ENCODE measurements around the gene GYS2.

GYS2 gene

DNA sequence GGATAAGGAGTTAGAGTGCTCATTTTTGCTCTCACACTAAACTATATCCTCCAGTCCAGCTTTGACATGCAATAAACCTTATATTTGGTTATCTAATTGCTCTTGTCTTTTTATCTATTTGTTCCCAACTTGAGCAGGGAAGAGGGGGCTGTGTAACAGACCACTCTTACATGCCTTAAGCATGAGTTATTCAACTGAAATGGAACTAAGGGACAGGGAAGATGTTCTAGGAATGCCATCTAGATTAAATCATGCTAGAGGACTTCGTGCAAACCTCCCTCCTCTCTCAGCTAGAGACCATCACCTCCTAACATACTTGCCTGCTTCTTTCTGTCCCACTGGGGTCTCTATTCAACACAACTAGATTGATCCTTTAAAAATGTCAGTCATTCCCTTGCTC, 57.9 kb downstream of the GYS2 start:
- in situ Hi-C loops (cut with MboI; ENCODE audit: low pct_unique_long_range_greater_than_20kb, low sequenced_read_pairs, unreplicated experiment), result no loop called here
- TF ChIP-seq, protein P1, sequence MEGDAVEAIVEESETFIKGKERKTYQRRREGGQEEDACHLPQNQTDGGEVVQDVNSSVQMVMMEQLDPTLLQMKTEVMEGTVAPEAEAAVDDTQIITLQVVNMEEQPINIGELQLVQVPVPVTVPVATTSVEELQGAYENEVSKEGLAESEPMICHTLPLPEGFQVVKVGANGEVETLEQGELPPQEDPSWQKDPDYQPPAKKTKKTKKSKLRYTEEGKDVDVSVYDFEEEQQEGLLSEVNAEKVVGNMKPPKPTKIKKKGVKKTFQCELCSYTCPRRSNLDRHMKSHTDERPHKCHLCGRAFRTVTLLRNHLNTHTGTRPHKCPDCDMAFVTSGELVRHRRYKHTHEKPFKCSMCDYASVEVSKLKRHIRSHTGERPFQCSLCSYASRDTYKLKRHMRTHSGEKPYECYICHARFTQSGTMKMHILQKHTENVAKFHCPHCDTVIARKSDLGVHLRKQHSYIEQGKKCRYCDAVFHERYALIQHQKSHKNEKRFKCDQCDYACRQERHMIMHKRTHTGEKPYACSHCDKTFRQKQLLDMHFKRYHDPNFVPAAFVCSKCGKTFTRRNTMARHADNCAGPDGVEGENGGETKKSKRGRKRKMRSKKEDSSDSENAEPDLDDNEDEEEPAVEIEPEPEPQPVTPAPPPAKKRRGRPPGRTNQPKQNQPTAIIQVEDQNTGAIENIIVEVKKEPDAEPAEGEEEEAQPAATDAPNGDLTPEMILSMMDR (IDR thresholded peaks at IDR 0.05; ENCODE audit: extremely low read depth, insufficient read depth, missing control alignments), result no peak
- no peak for DNase-seq (ENCODE audit: low spot score)

DNA sequence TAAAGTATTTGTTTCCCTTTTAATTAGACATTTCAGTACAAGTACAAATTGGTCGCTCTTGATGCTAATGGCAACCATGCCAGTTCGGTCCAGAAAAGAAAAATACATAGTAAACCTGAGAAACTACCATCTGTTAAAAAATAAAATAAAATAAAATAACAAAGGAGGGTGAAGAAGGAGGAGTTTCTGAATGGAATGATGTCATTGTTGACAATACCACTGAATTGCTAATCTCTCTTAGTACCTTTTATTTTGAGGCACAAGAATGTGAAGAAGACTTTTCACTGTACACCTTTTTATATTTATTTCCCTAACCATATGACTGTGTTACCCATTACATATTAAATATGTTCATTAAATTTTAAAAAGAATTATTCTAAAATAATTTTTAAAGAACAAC, 59.1 kb downstream of the GYS2 start:
- DNase-seq (ENCODE audit: low spot score), result no peak
- in situ Hi-C loops (cut with MboI; ENCODE audit: low pct_unique_long_range_greater_than_20kb, low sequenced_read_pairs, unreplicated experiment), result no loop called here
- TF ChIP-seq, protein P1 (IDR thresholded peaks at IDR 0.05; ENCODE audit: extremely low read depth, insufficient read depth, missing control alignments), result no peak

DNA sequence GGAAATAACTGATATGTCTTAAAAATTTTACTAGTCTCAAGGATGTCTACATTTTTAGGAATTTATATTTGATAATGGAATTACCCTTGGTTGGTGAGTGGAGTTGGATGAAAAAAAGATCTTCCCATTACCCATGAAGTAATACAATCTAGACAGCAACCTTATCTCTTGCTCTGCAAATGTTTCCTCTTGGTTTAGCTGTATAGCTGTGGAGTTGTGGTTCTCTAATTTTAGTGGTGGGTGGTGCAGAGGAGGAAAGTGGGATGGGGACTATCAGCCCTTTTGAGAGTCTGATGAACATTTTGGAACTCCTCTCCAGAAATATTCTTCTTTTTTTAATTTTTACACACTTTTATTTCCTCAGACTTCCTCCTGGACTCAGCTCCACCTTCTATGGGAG, 61.5 kb downstream of the GYS2 start:
- DNase-seq (ENCODE audit: low spot score), result no peak
- in situ Hi-C loops (cut with MboI; ENCODE audit: low pct_unique_long_range_greater_than_20kb, low sequenced_read_pairs, unreplicated experiment), result no loop called here
- TF ChIP-seq, protein P1 (IDR thresholded peaks at IDR 0.05; ENCODE audit: extremely low read depth, insufficient read depth, missing control alignments), result no peak

DNA sequence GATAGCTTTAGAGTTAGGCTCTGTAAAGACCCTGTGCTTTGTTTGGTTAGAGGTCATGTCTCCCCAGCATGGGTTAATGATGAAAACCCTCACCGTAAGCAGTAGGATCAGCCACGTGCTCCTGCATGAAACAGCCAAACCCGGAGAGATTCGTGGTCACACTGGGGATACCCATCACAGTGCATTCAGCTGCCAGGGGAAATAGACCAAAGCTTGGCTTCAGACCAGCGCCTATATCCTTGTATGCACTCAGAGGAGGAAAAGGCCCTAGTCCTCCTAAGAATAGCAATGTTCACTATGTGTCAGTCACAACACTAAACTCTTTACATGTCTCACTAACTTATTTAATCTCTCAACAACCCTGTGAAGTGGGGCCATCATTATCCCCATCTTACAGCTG, 62.2 kb downstream of the GYS2 start:
- in situ Hi-C loops (cut with MboI; ENCODE audit: low pct_unique_long_range_greater_than_20kb, low sequenced_read_pairs, unreplicated experiment), result no loop called here
- TF ChIP-seq, protein P1 (IDR thresholded peaks at IDR 0.05; ENCODE audit: extremely low read depth, insufficient read depth, missing control alignments), result no peak
- no peak for DNase-seq (ENCODE audit: low spot score)

DNA sequence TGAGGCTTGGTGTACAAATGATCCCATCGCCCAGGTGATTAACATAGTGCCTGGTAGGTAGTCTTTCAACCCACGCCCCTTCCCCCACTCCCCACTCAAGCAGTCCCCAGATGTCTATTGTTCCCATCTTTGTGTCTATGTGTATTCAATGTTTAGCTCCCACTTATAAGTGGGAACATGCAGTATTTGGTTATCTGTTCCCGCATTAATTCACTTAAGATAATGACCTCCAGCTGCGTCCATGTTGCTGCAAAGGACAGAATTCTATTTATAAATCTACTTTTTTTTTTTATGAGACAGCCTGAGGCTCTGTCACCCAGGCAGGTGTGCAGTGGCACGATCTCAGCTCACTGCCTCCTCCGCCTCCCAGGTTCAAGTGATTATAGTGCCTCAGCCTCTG, 62.9 kb downstream of the GYS2 start:
- TF ChIP-seq, protein P1 (IDR thresholded peaks at IDR 0.05; ENCODE audit: extremely low read depth, insufficient read depth, missing control alignments), result no peak
- DNase-seq (ENCODE audit: low spot score), result no peak
- in situ Hi-C loops (cut with MboI; ENCODE audit: low pct_unique_long_range_greater_than_20kb, low sequenced_read_pairs, unreplicated experiment), result no loop called here

DNA sequence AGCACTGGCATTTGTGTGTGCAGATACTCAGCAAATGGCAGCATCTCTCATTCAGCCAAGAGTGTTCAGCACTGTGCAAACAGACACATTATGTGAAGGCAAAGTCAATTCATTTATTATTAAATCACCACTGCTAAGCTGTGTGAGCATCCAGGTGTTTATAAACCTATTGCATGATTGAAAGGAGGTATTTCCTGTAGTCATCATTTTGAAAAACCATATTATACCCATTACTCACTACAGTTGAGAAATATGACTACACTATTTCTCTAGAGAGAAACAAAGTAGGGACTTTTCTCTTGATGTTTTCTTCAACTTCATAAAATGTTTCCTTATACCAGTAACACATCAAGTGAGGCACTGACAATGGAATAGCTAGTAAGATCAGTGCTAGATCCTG, 64.8 kb downstream of the GYS2 start:
- TF ChIP-seq, protein P1 (IDR thresholded peaks at IDR 0.05; ENCODE audit: extremely low read depth, insufficient read depth, missing control alignments), result no peak
- in situ Hi-C loops (cut with MboI; ENCODE audit: low pct_unique_long_range_greater_than_20kb, low sequenced_read_pairs, unreplicated experiment), result no loop called here
- no peak for DNase-seq (ENCODE audit: low spot score)

DNA sequence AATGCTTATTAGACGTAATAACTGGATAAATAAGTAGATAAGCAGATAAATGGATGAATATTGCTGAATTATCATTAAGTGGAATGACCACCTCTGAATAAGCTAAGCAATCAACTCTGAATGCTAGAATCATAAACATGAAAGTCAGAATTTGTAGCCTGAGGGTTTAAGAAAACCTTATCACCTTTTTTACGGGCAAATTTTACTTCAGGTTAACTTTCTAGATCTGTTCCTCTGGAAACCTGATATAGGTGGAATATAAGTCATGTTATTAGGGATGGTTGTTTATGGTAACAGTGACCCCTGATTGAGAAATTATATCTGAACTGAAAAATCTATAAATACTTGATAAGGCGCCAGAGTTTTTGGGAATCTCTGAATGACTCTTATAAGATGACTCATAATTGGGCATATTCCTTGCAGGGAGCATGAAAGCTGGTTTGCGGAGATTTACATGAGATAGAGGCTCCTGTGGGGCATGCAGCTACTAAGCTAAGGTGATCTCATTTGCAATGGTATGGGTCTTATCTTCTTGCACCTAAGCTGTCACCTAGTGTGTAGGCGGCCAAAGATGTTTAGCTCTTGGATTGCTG, 66.5 kb downstream of the GYS2 start:
- no peak for DNase-seq (ENCODE audit: low spot score)
- in situ Hi-C loops (cut with MboI; ENCODE audit: low pct_unique_long_range_greater_than_20kb, low sequenced_read_pairs, unreplicated experiment), result no loop called here
- TF ChIP-seq, protein P1 (IDR thresholded peaks at IDR 0.05; ENCODE audit: extremely low read depth, insufficient read depth, missing control alignments), result no peak

Measured in GM13977 (cell line).